ENCODE results near the gene HOXD12.
A peak's percentile ranks its signal among the peaks of the same experiment; 100 is the strongest.

The HOXD12 gene, protein sequence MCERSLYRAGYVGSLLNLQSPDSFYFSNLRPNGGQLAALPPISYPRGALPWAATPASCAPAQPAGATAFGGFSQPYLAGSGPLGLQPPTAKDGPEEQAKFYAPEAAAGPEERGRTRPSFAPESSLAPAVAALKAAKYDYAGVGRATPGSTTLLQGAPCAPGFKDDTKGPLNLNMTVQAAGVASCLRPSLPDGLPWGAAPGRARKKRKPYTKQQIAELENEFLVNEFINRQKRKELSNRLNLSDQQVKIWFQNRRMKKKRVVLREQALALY

DNA sequence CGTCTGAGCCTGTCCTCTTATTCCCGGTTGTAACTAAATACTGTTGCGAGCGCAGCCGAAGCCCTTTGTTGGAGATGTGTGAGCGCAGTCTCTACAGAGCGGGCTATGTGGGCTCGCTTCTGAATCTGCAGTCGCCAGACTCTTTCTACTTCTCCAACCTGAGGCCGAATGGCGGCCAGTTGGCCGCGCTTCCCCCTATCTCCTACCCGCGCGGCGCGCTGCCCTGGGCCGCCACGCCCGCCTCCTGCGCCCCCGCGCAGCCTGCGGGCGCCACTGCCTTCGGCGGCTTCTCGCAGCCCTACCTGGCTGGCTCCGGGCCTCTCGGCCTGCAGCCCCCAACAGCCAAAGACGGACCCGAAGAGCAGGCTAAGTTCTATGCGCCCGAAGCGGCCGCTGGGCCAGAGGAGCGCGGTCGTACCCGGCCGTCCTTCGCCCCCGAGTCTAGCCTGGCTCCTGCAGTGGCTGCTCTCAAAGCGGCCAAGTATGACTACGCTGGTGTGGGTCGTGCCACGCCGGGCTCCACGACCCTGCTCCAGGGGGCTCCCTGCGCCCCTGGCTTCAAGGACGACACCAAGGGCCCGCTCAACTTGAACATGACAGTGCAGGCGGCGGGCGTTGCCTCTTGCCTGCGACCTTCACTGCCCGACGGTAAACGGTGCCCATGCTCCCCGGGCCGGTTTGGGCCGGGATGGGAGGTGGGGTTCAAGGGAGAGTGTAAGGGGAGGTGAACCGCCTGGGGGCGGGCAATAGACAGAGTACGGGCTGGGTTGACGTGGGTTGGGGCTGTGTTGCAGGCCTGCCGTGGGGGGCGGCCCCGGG, at the start of gene HOXD12:
Gene HOXD12 (plus strand): TSS at position 68 of the 819 bp plus-strand sequence. CDS start 7 bp downstream, at position 75.
- no peak for DNase-seq (ENCODE audit: low spot score)

DNA sequence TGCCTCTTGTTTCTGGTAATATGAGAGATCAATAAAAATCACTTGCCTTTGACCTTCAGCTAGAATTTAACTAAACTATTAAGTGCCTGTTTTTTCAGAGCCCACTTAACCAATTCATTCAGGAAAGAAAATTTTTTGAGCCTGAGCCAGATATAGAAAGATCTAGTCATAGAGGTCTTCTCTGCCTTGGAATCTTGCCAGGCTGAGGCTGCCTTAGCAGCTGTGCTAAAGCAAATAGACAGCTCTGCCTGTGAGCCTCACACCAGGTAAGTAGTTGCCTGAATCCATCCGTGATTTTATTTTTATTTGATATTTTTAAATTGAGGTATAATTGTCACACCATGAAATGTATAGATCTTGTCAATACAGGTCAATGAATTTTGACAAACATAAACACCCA, 43.2 kb upstream of the HOXD12 start:
- DNase-seq (ENCODE audit: low spot score), result no peak

DNA sequence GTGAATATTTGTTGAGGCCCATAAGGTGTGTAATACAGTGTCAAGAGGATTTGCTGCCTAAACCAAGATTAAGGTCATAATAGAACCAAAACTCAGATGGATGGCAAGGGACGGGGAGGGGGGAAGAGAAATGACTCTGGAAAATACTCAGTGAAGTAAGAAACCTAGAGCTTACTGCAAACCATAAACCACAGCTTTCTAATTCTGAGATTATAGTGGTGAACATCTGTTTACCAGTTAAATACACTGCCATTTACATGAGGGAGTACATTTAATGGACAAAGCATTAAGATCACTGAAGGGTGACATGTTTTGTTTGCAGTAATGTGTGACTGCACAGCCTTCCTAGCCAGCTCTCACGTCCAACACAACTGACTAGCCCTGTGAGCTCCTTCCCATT, 35.6 kb upstream of the HOXD12 start:
- DNase-seq (ENCODE audit: low spot score), result no peak

DNA sequence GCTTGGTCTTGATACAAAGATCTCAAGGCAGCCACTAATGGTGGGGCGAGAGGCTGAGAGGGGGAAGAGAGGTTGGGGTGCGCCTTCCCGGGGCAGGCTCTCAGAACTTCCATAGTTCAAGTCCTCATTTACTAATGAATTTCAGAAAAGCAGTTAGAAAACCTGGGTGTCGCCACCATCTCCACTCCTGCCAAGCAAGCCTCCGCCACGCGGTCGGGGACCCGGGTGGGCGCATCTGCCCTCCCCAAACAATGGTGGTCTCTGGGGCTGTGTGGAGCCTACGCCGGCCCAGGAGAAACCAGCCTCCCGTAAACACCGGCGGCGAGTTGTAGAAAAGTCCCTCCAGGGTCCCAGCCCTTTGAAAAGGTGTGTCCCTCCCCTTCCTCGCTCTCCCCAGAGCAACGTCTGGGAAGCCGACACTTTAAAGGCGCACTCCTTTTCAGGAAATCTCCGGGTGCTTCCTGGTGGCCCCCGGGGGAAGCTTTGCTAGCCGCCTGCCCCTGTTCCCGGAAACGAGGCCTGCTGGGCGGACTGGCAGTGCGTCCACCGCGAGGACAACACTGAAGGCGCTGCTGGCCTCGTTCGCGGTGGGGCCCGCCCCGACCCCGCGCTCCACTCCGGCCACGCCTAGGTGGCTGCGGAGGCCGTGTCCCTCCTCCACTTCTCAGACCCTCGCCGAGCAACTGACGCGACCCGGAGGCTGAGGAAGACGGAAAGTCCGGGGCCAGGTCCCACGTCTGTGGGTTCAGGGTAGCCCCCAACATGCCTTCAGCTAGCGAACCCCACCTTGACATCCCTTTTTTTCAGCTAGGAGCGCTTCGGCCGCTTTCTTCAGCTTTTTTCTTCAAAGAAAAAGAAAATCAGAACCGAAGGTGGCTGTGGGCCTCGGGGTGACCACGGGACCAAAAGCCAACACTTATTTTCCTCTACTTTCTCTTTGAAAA, 32.7 kb upstream of the HOXD12 start:
- no peak for DNase-seq (ENCODE audit: low spot score)

GRCh38 chr2:176067589-176068418, 31.8 kb upstream of the HOXD12 start:
- DNase-seq (ENCODE audit: low spot score), result no peak

- no peak for DNase-seq (ENCODE audit: low spot score)
Measured at GRCh38 chr2:176068419-176068832, 31.2 kb upstream of the HOXD12 start.

DNA sequence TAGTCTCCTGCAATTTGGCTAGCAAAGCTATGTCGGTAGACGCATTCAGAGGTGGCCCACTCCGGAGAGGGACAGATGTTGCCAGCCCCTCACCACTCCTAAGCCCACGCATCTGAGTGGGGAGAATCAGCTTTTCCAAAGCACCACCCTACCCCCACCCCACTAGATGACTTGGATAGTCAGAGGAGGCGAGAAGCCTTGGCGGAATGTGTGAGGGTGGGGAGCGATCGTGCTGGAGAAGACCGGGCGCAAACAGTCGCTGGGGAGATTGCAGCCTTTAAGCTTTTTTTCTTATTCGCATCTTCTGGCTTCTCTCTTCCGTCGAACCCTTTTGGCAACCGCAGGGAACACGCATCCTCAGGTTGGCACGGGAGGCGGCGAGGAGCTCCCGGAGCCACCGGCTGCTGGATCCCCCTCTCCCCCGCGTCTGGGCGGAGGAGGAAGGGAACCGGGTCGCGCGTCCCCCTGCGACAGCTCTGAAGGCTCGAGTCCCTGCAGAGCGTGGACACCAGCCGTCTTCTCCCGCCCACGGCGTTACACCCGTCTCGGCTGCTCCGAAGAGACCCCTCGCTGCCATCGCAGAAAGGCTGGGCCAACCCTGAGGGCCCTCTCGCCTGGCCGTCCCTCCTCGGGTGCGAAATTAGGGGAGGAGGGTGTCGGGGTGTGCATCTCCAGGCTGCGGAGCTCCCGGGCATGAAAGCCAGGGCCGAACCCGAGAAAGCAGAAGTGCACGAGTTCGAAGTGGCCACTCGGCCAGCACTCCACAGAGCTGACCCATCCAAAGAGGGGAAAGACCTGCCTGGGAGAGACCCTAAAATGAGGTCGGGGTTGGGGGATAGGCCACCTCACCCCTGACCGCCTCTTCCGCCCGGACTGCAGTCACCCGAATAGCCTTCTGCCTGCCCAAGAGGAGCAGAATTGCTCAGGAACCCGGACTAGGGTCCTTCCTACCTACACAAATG, 28.0 kb upstream of the HOXD12 start:
- DNase-seq (ENCODE audit: low spot score), result no peak

DNA sequence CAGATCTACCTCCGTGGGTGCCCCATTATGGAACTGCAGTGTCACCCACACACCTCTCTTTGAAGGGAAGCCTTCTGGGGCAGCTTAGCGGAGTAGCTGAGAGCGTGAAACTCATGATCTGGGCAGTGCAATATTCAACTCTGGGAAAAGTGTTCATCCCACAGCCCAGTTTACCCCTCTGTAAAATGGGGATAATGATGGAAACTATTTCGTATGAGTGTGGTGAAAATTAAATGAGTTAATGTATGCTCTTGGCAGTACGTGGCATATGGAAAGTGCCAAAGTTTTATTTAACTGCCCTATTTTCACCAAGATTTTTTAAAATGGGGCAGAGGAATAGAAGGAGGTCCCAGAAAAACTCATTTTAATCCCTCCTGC, 27.3 kb upstream of the HOXD12 start:
- DNase-seq (ENCODE audit: low spot score), result no peak

DNA sequence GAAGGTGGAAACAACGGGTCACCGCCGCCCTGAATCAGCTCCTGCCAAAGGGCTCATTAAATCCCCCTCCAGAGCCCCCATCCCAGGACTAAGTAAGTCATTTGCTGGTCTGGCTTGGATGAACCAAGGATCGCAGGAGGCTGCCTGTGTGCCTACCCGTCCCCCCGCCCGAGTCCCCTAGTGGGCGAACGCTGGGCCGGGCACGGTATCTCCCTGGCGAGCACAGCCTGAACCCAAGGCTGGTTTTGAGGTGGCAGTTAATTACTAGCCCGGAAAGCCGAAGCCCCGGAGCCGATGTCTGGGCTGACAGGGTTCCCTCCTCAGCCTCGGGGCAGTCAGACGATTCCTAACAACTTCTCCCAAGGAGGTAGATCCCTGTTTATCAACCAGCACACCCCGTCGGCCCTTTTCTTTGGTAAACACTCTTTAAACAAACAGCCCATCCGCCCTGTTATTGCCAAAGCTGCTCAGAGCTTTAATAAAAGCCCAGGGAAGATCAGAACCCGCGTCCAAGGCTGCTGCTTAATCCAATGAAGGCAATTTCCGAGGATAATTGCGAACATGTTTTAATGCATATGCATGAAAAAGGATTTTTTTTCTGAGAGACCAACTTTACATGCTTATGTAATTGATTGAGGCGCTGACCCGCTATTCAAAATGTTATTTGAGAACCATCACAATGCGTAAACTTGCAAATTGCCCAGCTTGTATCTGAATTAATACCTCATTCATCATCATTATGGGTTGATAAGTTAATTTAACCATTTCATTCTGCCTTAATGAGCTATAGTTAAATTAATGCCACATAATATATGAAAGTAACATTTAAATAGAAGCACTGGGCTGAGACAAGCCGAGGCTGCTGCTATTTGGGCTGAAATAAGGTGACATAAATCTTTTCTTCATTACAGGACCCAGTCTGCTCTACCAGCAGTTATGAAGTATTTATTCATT, 26.4 kb upstream of the HOXD12 start:
- no peak for DNase-seq (ENCODE audit: low spot score)

DNA sequence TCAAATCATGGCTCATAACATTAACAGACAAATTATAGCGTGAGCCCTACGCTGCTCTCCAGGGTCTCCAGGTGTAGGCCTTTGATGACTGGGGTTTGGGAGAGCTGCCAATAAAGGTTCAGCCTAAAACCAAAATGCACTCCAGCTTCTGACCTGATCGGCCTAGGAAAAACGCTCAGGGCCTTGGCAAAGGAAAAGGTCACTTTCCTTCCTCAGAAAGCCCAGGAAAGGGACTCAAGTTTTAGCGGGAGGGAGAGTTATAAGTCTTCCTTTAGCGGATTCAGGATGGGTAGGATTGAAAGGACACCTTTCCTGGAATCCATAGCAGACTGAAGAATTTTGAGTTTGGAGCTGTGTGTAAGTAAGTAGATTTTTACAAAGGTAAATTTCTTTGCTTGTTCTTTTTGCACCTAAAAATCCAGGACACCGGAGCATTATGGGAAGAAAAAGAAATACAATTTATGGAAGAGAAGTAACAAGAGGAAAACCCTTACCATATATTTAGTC, 24.6 kb upstream of the HOXD12 start:
- DNase-seq (ENCODE audit: low spot score), result no peak

GRCh38 chr2:176075481-176075880, 24.1 kb upstream of the HOXD12 start:
- no peak for DNase-seq (ENCODE audit: low spot score)

GRCh38 chr2:176076063-176076462, 23.5 kb upstream of the HOXD12 start:
- DNase-seq (ENCODE audit: low spot score), result no peak

- DNase-seq (ENCODE audit: low spot score), result no peak
Measured at GRCh38 chr2:176076796-176077195, 22.8 kb upstream of the HOXD12 start.

- DNase-seq (ENCODE audit: low spot score), result no peak
Measured at GRCh38 chr2:176078541-176079284, 20.9 kb upstream of the HOXD12 start.

DNA sequence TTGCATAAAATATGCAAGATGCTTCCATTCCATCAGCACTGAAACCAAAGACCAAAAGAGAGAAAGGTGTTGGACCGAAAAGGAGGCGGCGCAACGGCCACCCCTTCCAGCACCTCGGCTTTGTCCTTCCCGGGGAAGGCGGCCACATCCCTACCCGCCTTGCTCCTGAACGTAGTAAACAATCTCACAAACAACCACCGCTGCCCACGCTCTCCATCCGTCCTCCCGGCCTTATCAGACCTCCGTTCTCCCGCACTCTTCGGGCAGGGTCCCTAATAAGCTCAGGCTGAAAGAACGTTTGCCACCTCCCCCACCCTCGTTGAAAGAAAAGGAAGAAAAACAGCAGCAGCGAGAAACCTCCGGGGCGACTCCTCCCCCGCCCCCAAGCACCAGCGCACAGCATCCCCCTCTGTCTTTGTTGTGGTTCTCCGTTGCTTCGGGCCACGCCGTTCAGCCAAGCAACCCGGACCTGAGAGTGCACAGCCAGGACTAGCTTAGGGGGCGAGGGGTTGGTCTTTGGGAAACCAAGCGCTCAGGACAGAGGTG, 20.2 kb upstream of the HOXD12 start:
- DNase-seq (ENCODE audit: low spot score), result no peak

DNA sequence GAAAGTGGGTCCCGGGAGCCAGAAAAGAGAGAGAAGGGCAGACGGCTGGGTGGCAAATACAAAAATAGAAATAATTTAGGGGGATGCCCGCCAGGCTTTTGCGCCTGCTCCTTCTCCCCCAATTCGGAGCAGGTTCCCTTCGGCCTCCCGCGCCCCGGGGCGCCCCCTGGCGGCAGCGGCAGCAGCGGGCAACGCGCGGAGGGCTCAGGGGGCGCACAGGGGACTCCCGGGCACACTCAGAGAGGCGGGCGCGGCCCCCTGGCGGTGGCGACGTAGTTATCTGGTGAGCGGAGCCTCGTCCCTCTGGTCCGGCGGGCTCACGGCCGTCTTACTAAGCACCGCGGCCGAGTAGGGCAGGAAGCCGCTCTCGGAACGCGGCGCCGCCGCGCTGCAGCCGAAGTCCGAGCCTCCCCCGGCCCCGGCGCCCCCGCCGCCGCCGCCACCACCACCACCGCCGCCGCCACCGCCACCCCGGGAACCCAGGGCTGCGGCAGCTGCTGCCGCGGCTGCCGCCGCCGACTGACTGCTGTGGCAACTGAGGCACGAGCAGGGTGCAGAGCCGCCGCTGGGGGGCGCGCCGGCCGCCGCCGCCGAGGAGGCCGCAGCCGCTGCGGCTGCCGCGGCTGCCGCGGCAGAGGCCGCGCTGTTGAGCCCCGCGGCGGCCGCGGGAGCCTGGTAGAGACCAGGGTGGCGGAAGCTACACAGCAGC, 19.6 kb upstream of the HOXD12 start:
- DNase-seq (ENCODE audit: low spot score), result peak; percentile 71

Data from LoVo (cell line).